GM23248 (cell line): Measurements from ENCODE around the gene IFNA21.

Experiments
- EZH2 ChIP-seq: fragments of 200-600 bp; sonication (generic); IDR thresholded peaks from 2 replicates; pipeline ENCODE4 v1.6.1; 2018; ENCODE audit warnings: antibody characterized with exemption, mild to moderate bottlenecking; ENCODE audit not compliant: insufficient read depth, poor library complexity, severe bottlenecking
- EZH2phosphoT487 ChIP-seq: fragments of 200-600 bp; sonication (generic); IDR thresholded peaks from 2 replicates; pipeline ENCODE4 v1.6.1; 2018; ENCODE audit warnings: antibody characterized with exemption, moderate library complexity, mild to moderate bottlenecking, low read depth; ENCODE audit not compliant: insufficient read depth

DNA sequence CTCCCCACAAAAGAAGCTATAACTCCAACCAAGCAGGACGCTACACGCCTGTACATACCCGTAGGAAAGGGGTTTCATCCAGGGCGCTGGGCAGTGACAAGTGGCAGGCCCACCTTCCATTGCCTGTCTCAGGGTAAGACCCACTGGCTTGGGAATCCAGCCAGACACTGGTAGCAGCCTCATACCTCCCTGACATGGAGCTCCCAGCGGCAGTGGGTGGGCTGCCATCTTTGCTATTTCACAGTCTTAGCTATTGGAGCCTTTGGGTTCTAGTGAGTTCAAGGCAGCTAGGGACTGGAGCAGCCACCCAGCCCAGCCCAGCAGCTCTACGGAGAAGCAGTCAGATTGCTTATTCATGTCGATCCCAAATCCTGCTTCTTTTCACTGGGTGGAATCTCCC lies 43.9 kb upstream of the IFNA21 start:
- TF ChIP-seq EZH2 = no peak
- TF ChIP-seq EZH2phosphoT487 = no peak
